ENCODE data around the gene MICAL2.

The MICAL2 gene

GRCh38 chr11:12157241-12157661 is 46.9 kb downstream of the MICAL2 start:
- DNase-seq = no peak

DNA sequence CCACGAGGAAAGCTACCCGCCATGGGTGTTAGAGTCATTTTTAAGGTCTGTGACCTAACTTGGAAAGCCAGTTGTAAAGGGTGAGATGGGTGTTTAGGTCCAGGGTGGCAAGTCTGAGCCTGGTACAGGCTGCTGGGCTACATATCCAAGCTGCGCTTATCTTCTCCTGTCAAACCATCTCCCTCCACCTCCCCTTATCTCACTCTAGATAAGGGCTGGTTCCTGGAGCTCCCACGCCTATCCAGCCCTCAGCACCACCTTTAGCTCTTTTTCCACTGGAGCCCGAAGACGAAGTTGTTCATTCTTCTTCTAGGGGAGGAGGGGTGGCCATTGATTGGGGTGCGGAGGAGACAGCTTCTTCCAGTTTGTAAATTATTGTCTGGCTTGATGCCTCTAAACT is 48.5 kb downstream of the MICAL2 start:
- DNase-seq = no peak

- no peak for DNase-seq
These were observed 49.1 kb downstream of the MICAL2 start for GRCh38 chr11:12159351-12160099.

- DNase-seq = no peak
These were observed 49.8 kb downstream of the MICAL2 start for GRCh38 chr11:12160231-12160630.

GRCh38 chr11:12160680-12161079 is 50.3 kb downstream of the MICAL2 start:
- DNase-seq = no peak

- no peak for DNase-seq
These were observed 50.7 kb downstream of the MICAL2 start for GRCh38 chr11:12161137-12161536.

- DNase-seq = no peak
These were observed 51.4 kb downstream of the MICAL2 start for GRCh38 chr11:12161603-12162350.

DNA sequence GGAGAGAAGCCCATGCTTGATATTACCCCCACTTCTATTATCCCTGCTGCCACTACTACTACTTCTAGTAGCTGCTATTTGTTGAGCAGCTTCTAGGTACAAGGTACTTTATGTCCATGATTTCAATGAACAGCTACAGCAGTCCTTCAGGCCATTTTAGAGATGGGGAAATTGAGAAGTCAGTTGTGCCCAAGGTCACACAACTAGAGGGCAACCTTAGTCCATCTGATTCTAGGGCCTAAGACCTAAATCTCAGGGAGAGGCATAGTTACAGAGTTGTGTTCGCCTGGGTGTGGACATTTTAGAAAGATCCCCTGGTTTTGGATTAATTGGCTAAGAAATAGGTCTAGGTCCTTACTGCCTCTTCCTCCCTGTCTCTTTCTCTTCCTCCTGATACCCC is 52.3 kb downstream of the MICAL2 start:
- no peak for DNase-seq

GRCh38 chr11:12163181-12163941 is 53.0 kb downstream of the MICAL2 start:
- DNase-seq = no peak

DNA sequence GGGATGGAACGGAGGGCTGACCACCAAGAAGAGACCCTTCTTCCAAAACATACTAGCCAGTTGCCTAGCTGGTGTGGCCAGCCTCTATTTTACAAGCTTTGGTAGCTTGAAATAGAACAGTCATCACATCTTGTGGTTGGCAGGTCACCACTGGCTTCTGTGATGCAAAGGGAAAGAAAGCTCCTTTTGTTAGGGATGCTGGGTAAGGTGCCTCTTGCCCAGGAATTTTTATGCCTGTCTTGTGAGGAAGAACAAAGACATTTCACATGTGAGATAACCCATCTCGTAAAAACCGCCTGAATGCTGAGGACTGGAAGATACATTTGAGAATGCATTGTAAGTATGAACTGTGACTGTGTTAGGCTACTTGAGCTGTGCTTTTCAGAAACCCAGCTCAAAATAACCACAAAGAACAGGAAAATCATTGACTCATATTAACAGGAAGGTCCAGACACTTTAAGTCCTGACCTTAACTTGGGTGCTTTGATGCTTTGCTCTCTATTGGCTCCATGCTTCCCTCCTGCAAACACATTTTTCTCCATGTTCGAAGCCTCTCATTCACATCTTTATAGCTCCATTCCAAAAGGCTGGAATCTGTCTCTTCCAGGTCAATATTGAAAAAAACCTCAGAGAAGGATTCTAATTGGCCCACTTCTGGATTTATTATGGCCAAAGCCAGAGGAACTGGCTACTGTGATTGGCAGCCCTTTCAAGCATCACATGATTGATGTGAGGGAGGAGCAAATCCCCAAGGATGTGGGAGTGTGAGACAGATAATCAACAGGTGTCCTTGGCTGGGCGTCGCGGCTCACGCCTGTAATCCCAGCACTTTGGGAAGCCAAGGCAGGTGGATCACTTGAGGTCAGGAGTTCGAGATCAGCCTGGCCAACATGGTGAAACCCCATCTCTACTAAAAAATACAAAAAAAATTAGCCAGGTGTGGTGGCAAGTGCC is 53.9 kb downstream of the MICAL2 start:
- DNase-seq = no peak

- DNase-seq = no peak
These were observed 55.0 kb downstream of the MICAL2 start for GRCh38 chr11:12165237-12165875.

DNA sequence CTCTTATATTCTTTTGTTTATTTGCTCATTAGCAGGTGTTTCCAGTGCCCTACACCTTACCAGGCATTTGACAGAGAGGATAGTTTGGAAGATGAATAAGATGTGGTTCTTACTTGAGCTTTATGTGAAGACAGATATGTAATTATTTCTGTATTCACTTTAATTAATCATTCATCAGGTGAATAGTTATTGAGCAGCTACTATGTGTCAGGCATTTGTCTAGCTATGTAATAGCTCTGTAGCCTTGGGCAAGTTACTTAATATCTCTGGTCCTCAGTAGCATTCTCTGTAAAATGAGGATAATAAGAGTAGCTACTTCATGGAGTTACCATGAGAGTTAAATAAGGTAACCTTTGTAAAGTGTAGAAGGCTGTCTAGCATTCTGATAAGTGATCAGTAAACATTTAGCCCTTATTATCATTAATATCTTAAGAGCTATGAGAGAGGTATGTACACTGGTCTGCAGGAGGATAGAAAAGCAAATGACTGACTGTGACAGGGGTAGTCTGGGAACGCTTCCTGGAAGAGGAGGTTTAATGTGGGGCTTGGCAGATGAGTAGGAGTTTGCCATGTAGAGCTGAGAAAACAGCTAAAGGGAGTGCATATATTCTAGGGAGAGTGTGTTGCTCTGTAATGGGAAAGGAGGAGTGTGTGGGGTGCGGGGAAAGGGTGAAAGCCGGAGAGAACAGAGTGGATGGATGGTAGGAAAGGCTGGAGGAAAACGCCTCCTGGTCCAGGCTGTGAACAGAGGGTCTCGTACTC is 56.1 kb downstream of the MICAL2 start:
- no peak for DNase-seq

DNA sequence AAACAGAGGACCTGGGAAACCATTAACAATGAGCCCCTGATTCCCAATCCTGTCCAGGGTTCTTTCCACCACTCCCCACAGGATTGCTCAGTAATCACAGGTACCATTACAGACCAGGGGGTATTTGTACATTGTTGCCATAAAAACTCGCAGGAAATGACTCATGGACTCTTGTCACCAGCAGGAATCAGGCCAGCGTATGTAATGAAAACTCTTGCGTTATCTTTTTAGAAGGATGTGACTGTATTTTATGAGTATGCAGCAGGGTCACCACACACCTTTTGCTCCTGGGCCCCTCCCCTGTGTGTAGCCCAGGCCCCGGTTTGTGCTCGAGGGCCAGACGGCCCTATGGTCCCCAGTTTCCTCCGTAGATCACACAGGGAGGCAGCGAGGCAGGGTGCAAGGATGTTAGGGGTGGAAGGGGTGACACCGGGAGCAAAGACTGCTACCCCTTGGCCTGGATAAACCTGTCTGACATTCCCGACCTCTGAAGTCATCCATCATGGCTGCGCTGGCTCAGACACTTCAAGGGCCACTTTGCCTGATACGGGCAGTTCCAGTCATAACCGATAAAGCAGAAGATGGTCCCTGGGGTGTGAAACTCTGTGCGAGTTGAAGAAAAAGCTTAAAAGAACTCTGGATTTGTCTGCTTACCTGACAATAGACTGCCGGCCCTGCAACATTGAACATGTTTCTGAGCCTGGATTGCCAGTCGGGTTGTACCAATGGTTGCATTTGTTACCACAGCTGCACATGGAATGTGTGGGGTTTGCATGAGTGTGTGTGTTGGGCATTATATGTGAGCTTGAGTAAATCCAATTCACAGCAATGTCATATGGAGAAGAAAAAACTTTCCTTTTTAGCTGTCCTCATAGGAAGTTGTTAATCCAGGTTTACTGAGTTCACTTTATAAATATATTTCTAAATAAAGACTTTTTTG is 56.9 kb downstream of the MICAL2 start:
- no peak for DNase-seq

- no peak for DNase-seq
These were observed 57.7 kb downstream of the MICAL2 start for GRCh38 chr11:12168114-12168513.

DNA sequence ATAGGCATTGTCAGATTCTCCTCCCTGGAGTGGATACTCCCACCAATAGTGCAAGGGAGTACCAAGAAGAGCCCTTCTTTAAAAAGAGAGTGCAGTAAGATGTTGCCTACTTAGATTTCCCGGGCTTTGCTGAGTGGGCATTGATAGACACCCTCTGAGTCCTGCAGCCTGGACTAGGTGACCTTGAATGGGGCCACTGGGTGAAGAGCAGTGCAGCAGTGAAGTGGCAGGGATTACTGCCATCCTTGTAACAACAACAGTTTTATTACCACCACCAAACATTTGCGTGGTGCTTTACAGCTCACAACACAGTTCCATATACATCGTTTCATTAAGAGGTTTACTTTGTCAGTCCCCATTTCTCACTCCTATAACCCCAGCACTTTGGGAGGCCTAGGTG is 59.4 kb downstream of the MICAL2 start:
- DNase-seq = no peak

DNA sequence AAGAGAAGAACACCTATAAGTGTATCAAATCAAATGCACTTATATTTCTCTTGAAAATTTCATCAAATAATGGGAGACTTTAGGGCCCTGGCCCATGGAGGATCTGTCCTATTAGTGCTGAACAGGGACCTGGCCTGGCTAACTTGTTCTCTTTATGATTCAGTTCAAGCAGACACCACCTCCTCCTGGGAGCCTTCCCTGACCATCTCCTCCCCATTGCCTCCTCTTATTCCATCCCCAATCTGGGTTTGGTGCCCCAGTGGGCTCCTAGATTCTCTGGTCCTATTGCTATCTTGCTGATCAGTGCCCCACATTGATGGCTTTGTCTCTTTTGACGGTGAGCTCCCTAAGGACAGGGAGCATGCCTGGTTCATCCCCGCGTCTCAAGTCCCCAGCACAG is 60.1 kb downstream of the MICAL2 start:
- DNase-seq = no peak

- no peak for DNase-seq
These were observed 60.6 kb downstream of the MICAL2 start for GRCh38 chr11:12170984-12171383.

DNA sequence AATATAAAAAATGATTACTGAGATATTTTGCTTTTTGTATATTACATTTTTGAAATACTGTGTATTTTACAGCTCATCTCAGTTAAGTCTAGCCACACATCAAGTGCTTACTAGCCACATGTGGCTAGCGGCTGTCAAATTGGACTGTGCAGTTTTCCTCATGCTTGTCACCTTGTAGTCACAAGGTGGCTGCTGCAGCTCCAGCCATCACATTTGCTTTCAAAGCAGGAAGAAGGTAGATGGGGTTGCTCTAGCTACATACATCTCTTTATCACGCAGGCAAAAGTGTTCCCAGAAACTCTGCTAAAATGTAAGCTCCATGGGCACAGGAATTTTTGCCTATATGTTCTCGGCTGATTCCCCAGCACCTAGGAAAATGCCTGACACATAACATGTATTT is 61.5 kb downstream of the MICAL2 start:
- no peak for DNase-seq

DNA sequence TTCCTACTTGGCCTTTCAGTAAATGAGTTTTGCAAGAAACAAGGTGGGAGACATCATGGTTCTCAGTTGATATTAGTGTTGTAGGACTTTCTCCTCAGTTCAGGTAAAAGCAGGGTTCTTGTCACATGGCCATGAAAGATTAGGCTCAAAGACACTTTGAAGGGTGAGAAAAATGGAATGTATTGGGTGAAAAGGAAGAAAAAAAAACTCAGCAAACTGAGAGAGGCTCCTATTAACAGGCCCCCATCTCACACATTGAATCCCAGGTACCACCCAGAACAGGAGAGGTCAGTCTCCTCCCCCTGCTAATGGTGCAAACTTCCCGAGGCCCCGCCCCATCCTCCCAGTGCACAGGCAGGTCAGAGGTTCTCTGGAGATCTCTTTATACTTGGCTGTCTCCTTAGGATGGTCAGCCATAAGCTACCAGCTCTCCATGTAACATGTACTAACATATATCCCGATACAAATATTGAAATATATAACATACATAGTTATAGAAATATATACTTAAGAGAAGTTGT is 62.2 kb downstream of the MICAL2 start:
- no peak for DNase-seq

DNA sequence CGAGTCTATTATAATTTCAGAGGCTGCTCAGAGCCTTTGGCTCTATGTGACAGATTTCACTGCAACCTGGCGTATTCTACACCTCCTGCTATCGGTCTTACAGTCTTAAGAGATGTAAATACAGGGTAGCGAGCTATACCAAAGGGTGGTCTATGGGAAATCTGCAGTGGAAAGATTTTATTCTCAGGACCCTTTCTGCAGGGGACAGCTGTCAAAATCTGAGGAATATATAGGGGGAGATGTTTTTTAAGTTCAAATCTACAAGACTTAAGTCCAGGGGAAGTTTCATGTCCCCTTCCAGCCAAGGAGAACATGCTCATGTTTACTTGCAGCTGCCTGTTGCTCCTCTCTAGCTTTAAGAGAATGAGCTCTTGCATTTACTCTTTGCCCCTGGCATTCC is 62.7 kb downstream of the MICAL2 start:
- no peak for DNase-seq
